Upper lobe of left lung (tissue), 6 donors: Measurements from ENCODE around the gene PLIN1. TPM values are rescaled to one million over a fixed set of nuclear protein-coding genes. Genes with fewer than 3 reads are reported as not detected.

Source experiments
- ATAC-seq, 2 donors: fragments of 200-7000 bp; cut with Tn5 transposase; one replicate each; pipeline ENCODE4 v1.9.1; 2022; ENCODE audit warnings: mild to moderate bottlenecking in 2 of 2, moderate library complexity in 2 of 2; ENCODE audit not compliant: low FRiP score in 2 of 2
- DNase-seq, 2 donors: peaks; one replicate each; pipeline ENCODE4 v3.0.0-alpha.2; 2019 to 2020
- H3K27ac ChIP-seq, 4 donors: fragments of 200-600 bp; sonication (generic); one replicate each; pipeline ENCODE4 v1.5.1; 2016 to 2019
- H3K27me3 ChIP-seq, 4 donors: fragments of 200-600 bp; sonication (generic); one replicate each; pipeline ENCODE4 v1.5.1; 2017 to 2019
- H3K36me3 ChIP-seq, 4 donors: fragments of 200-600 bp; sonication (generic); one replicate each; pipeline ENCODE4 v1.5.1; 2016 to 2019
- H3K4me1 ChIP-seq, 4 donors: fragments of 200-600 bp; sonication (generic); one replicate each; pipeline ENCODE4 v1.5.1; 2018 to 2019
- H3K4me3 ChIP-seq, 4 donors: fragments of 200-600 bp; sonication (generic); one replicate each; pipeline ENCODE4 v1.5.1; 2017 to 2019; ENCODE audit warnings: mild to moderate bottlenecking in 2 of 4, moderate library complexity in 1 of 4
- H3K9me3 ChIP-seq, 4 donors: fragments of 200-600 bp; sonication (generic); one replicate each; pipeline ENCODE4 v1.5.1; 2018 to 2019
- EP300 ChIP-seq, 4 donors: sonication (generic); formaldehyde crosslinking; IDR thresholded peaks; one replicate each; pipeline ENCODE4 v1.5.1; 2017; ENCODE audit warnings: antibody characterized with exemption in 4 of 4, control low read depth in 2 of 4
- POLR2A ChIP-seq, 4 donors: fragments of 450-650 bp; IDR thresholded peaks; one replicate each; pipeline ENCODE4 v1.5.1; 2016 to 2017; ENCODE audit warnings: antibody characterized with exemption in 4 of 4, mild to moderate bottlenecking in 2 of 4
- POLR2AphosphoS5 ChIP-seq, 2 donors: sonication (generic); formaldehyde crosslinking; IDR thresholded peaks; one replicate each; pipeline ENCODE4 v1.5.1; 2017; ENCODE audit warnings: antibody characterized with exemption in 2 of 2
- WGBS, 2 donors: methylation state at CpG; one replicate each; pipeline ENCODE4 v1.1.5; 2017 to 2018; 5-methylcytosine and 5-hydroxymethylcytosine counted together
- total RNA-seq, 6 donors: library from RNA; depleted of rRNA in 4 of 6; stranded (reverse); fragments of >200 nt in 4 of 6; gene quantifications; one replicate each; pipeline versions ENCODE4 v1.1.0 to v1.2.1, GENCODE V29; 2016 to 2021
- TF ChIP-seq, protein P1 (sequence below), 6 experiments: fragments of 450-650 bp in 4 of 6; fragments of 200-600 bp in 2 of 6; sonication (generic) in 2 of 6; IDR thresholded peaks; one replicate each; pipeline ENCODE4 v1.5.1; 2016 to 2019; ENCODE audit warnings: antibody characterized with exemption in 6 of 6
- donor health status: DM: no; HTN: no; CAD: no; lungs with moderate emphysema.
- donor health status: DM: no; HTN: yes; CAD: no; lungs with severe emphysema.

Gene PLIN1
- total RNA-seq, 6 donors from 2014 or later, result 0.29 to 3.8 (median 1.1) TPM; not detected in 1

DNA sequence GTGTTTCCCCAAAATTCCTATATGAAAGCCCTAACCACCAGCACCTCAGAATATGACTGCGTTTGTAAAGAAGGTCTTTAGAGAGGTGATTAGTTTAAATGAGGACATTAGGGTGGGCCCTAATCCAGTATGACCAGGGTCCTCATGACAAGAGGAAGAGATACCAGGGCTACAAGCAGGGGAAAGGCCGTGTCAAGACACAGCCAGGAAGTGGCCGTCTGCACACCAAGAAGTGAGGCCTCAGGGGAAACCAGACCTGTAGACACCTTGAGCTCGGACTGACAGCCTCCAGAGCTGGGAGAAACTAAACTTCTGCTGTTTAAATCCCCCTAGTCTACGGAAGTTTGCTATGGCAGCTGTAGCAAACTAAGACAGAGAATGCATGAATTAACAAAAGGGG lies 38.1 kb downstream of the PLIN1 start:
- WGBS, 2 donors, result 79 to 87% methylated on average over 5 of the region's 5 CpGs

DNA sequence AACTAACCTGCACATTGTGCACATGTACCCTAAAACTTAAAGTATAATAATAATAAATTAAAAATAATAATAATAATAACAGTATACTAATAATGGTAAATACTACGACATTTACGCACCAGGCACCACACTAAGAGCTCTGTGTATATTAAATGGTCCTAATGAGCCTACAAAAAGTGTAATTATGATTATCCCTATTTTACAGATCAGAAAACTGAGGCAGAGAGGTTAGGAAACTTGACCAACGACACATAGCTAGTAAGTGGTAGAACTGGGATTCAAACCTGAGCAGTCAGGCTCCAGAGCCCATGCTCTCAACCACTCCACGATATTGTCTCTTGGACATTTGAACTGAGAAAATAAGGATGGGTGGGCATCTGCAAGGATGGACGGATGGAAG lies 38.9 kb downstream of the PLIN1 start:
- H3K9me3 ChIP-seq, result no peaks in the 10 kb centered on the region
- no peak overlapping the region for H3K4me3 ChIP-seq
- DNase-seq (no peak), ATAC-seq (no peak)
- H3K36me3 ChIP-seq, result no peaks in the 10 kb centered on the region
- H3K27ac ChIP-seq, result no peak overlapping the region
- H3K27me3 ChIP-seq, result no peaks in the 10 kb centered on the region
- no peaks in the 10 kb centered on the region for H3K4me1 ChIP-seq
- no peak for TF ChIP-seq POLR2AphosphoS5 (IDR thresholded peaks at IDR 0.05)
- no peak for TF ChIP-seq EP300 (IDR thresholded peaks at IDR 0.05)
- TF ChIP-seq, protein P1, sequence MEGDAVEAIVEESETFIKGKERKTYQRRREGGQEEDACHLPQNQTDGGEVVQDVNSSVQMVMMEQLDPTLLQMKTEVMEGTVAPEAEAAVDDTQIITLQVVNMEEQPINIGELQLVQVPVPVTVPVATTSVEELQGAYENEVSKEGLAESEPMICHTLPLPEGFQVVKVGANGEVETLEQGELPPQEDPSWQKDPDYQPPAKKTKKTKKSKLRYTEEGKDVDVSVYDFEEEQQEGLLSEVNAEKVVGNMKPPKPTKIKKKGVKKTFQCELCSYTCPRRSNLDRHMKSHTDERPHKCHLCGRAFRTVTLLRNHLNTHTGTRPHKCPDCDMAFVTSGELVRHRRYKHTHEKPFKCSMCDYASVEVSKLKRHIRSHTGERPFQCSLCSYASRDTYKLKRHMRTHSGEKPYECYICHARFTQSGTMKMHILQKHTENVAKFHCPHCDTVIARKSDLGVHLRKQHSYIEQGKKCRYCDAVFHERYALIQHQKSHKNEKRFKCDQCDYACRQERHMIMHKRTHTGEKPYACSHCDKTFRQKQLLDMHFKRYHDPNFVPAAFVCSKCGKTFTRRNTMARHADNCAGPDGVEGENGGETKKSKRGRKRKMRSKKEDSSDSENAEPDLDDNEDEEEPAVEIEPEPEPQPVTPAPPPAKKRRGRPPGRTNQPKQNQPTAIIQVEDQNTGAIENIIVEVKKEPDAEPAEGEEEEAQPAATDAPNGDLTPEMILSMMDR (IDR thresholded peaks at IDR 0.05), result no peak
- TF ChIP-seq POLR2A (IDR thresholded peaks at IDR 0.05), result no peak
- 97 to 98% methylated on average over 5 of the region's 5 CpGs for WGBS, 2 donors

More for the DNA sequence above, 38.1 kb downstream of the PLIN1 start:
- Histone ChIP-seq H3K27ac (no peak overlapping the region), H3K27me3 (no peaks in the 10 kb centered on the region), H3K4me1 (no peaks in the 10 kb centered on the region), H3K4me3 (no peak overlapping the region), H3K9me3 (no peaks in the 10 kb centered on the region), H3K36me3 (no peaks in the 10 kb centered on the region)
- TF ChIP-seq, protein P1 (IDR thresholded peaks at IDR 0.05), result no peak
- TF ChIP-seq EP300 (IDR thresholded peaks at IDR 0.05), result no peak
- TF ChIP-seq POLR2A (IDR thresholded peaks at IDR 0.05), result no peak
- TF ChIP-seq POLR2AphosphoS5 (IDR thresholded peaks at IDR 0.05), result no peak
- ATAC-seq, result no peak
- DNase-seq, result no peak

DNA sequence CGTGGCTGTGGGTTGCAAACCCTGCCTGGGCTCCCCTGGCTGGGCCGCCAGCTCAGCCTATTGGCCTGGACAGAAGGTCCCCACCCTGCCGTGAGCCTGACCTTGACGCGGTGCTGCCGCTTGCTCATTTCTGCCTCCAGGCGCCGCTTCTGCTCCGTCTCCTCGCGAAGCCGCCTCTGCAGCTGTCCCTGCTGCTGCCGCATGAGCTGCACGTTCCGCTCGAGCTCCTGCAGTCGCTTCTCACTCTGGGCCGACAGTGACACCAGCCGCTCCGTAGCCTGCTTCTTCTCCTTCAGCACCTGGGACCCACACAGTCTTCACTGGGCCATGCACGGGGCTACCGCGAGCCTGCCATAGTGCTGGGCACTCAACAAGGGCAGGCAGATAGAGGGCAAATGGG lies 45.6 kb downstream of the PLIN1 start:
- WGBS, 2 donors, result 96 to 97% methylated on average over 22 to 23 of the region's 23 CpGs
- Histone ChIP-seq H3K27ac (no peak overlapping the region), H3K4me1 (no peaks in the 10 kb centered on the region), H3K4me3 (no peak overlapping the region), H3K27me3 (no peaks in the 10 kb centered on the region), H3K9me3 (no peaks in the 10 kb centered on the region), H3K36me3 (peaks cover 0 to 23% (median 7%) of the 10 kb centered on the region in 4 donors)
- DNase-seq, result no peak
- TF ChIP-seq EP300 (IDR thresholded peaks at IDR 0.05) (no peak), POLR2AphosphoS5 (IDR thresholded peaks at IDR 0.05) (no peak), POLR2A (IDR thresholded peaks at IDR 0.05) (no peak)
- TF ChIP-seq, protein P1 (IDR thresholded peaks at IDR 0.05), result no peak
- ATAC-seq, result no peak

DNA sequence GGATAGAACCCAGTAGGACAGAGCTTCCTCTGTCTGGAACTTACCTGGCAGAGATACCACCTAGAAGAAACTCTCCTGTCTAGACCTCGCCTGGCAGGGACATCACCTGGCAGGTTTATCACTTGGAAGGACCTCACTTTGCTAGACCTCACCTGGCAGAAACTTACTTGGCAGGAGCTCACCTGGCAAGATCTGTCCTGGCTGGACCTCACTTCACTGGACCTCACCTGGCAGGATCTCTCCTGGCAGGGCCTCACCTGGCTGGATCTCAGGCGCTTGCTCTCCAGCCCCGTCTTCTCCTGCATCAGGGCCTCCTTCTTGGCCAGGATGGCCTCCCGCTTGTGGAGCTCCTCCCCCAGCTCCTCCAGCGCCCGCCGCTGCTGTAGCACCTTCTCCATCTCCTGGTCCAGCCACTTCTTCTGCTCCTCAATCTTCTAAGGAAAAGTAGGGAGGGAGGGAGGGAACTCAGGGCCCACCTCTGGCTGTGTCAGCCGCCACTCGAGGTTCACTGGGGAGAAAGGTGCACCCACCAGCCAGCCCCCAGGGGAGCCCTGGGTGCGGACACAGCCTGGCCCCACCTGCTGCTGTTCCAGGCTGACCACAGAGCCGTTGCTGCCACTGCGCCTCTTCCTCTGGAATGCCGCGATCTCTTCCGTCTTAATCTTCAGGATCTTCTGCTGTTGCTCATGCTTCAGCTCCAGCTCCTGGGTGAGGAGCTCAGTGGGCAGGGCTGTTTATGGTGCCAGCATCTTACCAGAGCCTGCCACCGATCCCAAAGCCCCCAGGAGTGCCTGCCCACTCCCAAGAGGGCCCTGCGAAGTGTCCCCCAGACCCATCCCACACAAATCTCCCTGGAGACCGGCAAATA lies 46.4 kb downstream of the PLIN1 start:
- no peak overlapping the region for H3K4me3 ChIP-seq
- H3K27me3 ChIP-seq, result no peaks in the 10 kb centered on the region
- H3K9me3 ChIP-seq, result no peaks in the 10 kb centered on the region
- no peaks in the 10 kb centered on the region for H3K4me1 ChIP-seq
- 97 to 100% methylated on average over 8 to 18 of the region's 18 CpGs for WGBS, 2 donors
- H3K27ac ChIP-seq, result no peak overlapping the region
- DNase-seq (no peak), ATAC-seq (peak in 1 of 2 donors; percentile 44)
- TF ChIP-seq EP300 (IDR thresholded peaks at IDR 0.05), result no peak
- no peak for TF ChIP-seq POLR2A (IDR thresholded peaks at IDR 0.05)
- TF ChIP-seq POLR2AphosphoS5 (IDR thresholded peaks at IDR 0.05), result no peak
- TF ChIP-seq, protein P1 (IDR thresholded peaks at IDR 0.05), result no peak
- H3K36me3 ChIP-seq, result peaks cover 0 to 28% (median 7%) of the 10 kb centered on the region in 4 donors
